Measurements from ENCODE around the gene ZNF560.

ZNF560 gene

GRCh38 chr19:9435279-9436268 lies 62.8 kb downstream of the ZNF560 start, which contains the start of gene ZNF266:
ZNF266 (minus strand) TSS chr19:9435573; CDS start chr19:9420089, 15,484 bp downstream.
- peak; percentile 90 for DNase-seq

- DNase-seq: no peak
Observed at GRCh38 chr19:9431475-9431874, 66.9 kb downstream of the ZNF560 start.

- DNase-seq: no peak
Observed at GRCh38 chr19:9430444-9430843, 68.0 kb downstream of the ZNF560 start.

- no peak for DNase-seq
Observed at GRCh38 chr19:9427941-9428340, 70.5 kb downstream of the ZNF560 start.
